AG04449 (cell line): Measurements from ENCODE around the gene FPR1.

Experiments
- CTCF ChIA-PET: fragments of 350-600 bp; formaldehyde crosslinking; extraction: SDS; loops from one replicate; lab custom pipeline; 2021; ENCODE audit warnings: antibody characterized with exemption; lab: Yijun Ruan, JAX
- POLR2A ChIA-PET: fragments of 400-600, 350-600 bp; formaldehyde crosslinking; extraction: SDS; loops from one replicate; lab custom pipeline; 2020; ENCODE audit warnings: antibody characterized with exemption, inconsistent platforms; lab: Yijun Ruan, JAX
- DNase-seq: peaks from one replicate; pipeline ENCODE4 v3.0.0-alpha.2; 2010; ENCODE audit warnings: low read depth, low spot score
- H3K4me3 ChIP-seq: 2 replicates; pipeline ENCODE4 v1.5.1; 2011; ENCODE audit warnings: low read depth, mild to moderate bottlenecking, control low read depth, low read length
- CTCF ChIP-seq: IDR thresholded peaks from one replicate; pipeline ENCODE4 v1.5.1; 2011; ENCODE audit warnings: mild to moderate bottlenecking, moderate library complexity, low read length, control low read depth, inconsistent platforms; ENCODE audit not compliant: insufficient read depth; ENCODE audit errors: missing control alignments

Gene FPR1

GRCh38 chr19:51788029-51788428 is 36.4 kb upstream of the FPR1 start:
- CTCF ChIA-PET, result interaction anchor here (1.5 kb wide), 1 partner anchor 10 kb away, joined by 5 read pairs; no protein-coding TSS in a partner anchor
- TF ChIP-seq CTCF, result no peak
- DNase-seq, result no peak
- H3K4me3 ChIP-seq, result no peak overlapping the region
- POLR2A ChIA-PET, result no interaction called here

DNA sequence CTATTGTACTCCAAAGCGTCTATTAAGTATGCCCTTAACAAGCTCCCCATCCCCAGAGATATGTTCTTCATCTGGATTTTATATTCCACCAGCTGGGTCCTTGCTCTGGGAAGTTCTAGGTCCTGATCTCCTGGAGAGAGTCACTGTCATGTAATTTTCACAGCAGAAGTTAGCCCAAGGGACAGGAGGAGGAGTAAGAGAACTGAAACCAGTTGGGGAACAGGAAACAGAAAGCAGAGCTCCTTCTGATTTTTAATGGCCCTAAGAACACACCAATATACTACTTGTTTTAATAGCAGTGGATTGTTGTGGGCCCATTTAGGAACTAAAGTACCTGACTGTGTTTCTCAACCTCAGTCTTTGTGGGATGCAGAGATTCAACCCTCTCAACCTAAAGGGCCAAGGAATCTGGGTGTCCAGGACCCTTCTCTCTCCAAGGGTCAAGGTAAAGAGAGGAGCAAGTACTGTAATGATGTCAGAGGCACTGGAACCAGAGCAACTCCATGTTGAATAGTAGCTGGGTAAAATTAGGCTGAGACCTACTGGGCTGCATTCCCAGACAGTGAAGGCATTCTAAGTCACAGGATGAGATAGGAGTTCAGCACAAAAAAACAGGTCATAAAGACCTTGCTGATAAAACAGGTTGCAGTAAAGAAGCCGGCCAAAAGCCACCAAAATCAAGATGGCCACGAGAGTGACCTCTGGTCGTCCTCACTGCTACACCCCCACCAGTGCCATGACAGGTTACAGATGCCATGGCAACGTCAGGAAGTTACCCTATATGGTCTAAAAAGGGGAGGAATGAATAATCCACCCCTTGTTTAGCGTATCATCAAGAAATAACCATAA is 35.2 kb upstream of the FPR1 start:
- TF ChIP-seq CTCF, result no peak
- H3K4me3 ChIP-seq, result no peak overlapping the region
- no peak for DNase-seq
- ChIA-PET CTCF (interaction anchor here (0.7 to 1.5 kb wide), 2 partner anchors 9 to 126 kb away, joined by 3 to 5 read pairs; no protein-coding TSS in a partner anchor), POLR2A (no interaction called here)

GRCh38 chr19:51784922-51785690 is 33.4 kb upstream of the FPR1 start:
- no peak for DNase-seq
- ChIA-PET CTCF (interaction anchor here (0.7 to 0.8 kb wide), 2 partner anchors 125 to 313 kb away, joined by 3 read pairs; no protein-coding TSS in a partner anchor), POLR2A (no interaction called here)
- no peak overlapping the region for H3K4me3 ChIP-seq
- no peak for TF ChIP-seq CTCF

- no peak for TF ChIP-seq CTCF
- H3K4me3 ChIP-seq, result no peak overlapping the region
- POLR2A ChIA-PET, result no interaction called here
- no peak for DNase-seq
- CTCF ChIA-PET, result interaction anchor here (0.7 to 0.8 kb wide), 2 partner anchors 124 to 312 kb away, joined by 3 read pairs; no protein-coding TSS in a partner anchor
These were observed 32.6 kb upstream of the FPR1 start for GRCh38 chr19:51784109-51784785.

- ChIA-PET CTCF (no interaction called here), POLR2A (no interaction called here)
- no peak overlapping the region for H3K4me3 ChIP-seq
- no peak for DNase-seq
- no peak for TF ChIP-seq CTCF
These were observed 31.7 kb upstream of the FPR1 start for GRCh38 chr19:51783372-51783771.
